T-helper 2 cell treated with Interferon-gamma antibody and Interleukin-4, amounts not matched to agents 5 μg/mL and 100 μg/mL, for 36 hours (primary cell): Measurements from ENCODE around the gene PIP5KL1.

Source experiments
- DNase-seq: peaks from one replicate; pipeline ENCODE4 v3.0.0; 2021; ENCODE audit warnings: low spot score
- H3K27ac Mint-ChIP-seq: one replicate; pipeline ENCODE4 v1.8.0; 2021; ENCODE audit warnings: mild to moderate bottlenecking, mixed read lengths
- H3K27me3 Mint-ChIP-seq: one replicate; pipeline ENCODE4 v1.8.0; 2021; ENCODE audit warnings: low read depth, mixed read lengths
- H3K36me3 Mint-ChIP-seq: one replicate; pipeline ENCODE4 v1.8.0; 2021; ENCODE audit warnings: low read depth, mixed read lengths
- H3K4me1 Mint-ChIP-seq: one replicate; pipeline ENCODE4 v1.8.0; 2021; ENCODE audit warnings: low read depth, mixed read lengths
- H3K4me3 Mint-ChIP-seq: one replicate; pipeline ENCODE4 v1.8.0; 2022; ENCODE audit warnings: mild to moderate bottlenecking, moderate library complexity, mixed read lengths
- H3K9me3 Mint-ChIP-seq: one replicate; pipeline ENCODE4 v1.8.0; 2021; ENCODE audit warnings: mixed read lengths

Gene PIP5KL1

DNA sequence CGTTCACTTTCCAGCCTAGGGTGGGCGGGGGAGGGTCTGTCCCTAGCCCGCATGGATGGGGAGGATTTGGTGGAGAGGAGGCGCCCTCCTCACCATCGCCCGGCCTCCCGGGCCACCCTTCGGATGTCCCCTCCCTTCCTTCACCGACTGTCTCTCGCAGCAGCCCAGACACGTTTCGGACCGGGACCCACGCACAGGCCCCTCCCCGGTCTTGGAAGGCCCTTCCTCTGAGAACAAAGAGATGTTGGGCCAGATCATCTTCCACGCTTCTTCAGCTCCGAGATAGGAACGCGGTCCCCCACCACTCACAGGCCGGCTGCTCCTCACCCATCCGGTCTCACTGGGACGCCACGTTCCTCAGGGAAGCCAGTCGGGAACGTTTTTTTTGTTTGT lies 7.7 kb upstream of the PIP5KL1 start:
- peak overlapping the region; percentile 59 for H3K27ac Mint-ChIP-seq
- no peak for DNase-seq
- H3K27me3 Mint-ChIP-seq = peaks cover 4% of the 10 kb centered on the region
- H3K9me3 Mint-ChIP-seq = no peaks in the 10 kb centered on the region
- H3K4me3 Mint-ChIP-seq = peak overlapping the region; percentile 65
- peaks cover 75% of the 10 kb centered on the region for H3K36me3 Mint-ChIP-seq
- peaks cover 43% of the 10 kb centered on the region for H3K4me1 Mint-ChIP-seq

DNA sequence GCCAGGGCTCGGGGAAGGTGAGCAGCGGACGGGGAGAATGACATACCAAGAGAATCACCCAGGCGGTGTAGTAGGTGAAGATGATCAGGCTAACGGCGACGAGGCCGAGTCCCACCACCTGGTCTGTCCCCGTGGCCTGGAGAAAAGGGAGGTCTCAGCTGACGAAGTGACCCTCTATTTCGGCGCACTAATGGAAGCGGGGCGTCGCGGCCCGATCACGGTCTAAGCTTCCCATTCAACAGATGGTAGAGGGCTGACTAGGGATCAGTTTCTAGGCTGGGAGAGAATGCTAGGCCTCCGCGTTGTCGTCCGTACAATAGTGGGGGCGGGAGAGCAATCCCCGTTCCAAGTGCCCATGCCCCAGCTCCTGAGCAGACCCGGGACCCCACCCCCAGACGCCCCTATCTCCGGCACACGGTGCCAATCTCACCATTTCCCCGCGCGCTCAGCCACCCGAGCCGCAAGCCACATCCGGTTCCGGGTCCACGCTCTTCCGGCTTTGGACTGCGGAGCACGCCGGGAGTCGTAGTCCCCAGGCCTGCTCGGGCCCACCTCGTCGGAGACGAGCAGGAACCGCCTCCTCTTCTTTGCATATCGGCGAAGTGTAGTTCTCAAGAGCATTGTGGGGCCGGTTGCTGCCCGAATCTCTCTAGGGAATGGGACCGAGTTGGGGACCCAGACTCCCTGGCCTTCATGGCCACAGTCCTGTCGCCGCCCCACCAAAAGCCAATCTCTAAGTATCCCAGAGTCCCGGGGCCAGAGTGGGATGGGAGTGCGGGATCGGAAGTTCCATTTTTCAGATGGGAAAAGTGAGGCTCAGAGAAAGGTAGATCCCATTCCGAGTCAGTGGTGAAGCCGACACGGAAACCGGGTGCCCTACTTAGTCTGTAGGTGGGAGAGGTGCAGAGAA lies 7.1 kb upstream of the PIP5KL1 start, which contains the start of gene DPM2:
Gene DPM2, minus strand, starts transcription at position 467 of the 910 bp plus-strand sequence. Its CDS starts 34 bp downstream, at position 433.
- H3K4me3 Mint-ChIP-seq = peak within 1 kb of the TSS; percentile 95
- H3K4me1 Mint-ChIP-seq = peaks cover 42% of the 10 kb centered on the region

DNA sequence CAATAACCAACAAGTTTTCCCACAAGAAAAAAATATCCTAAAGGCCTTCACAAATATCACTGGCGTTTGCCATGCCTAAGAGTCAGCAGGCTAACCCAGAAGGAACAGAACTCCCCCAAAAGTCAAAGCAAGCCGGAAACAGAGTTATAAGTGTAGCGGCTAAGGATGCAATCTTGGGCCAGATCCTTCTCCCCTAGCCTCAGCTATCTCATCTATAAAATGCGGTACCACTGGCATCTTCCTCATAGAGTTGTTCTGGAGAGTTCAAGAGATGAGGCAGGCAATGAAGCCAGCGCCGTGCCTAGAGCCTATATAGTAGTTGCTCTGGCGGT lies 6.4 kb upstream of the PIP5KL1 start:
- peak overlapping the region; percentile 96 for H3K27ac Mint-ChIP-seq
- H3K4me1 Mint-ChIP-seq = peaks cover 42% of the 10 kb centered on the region
- H3K4me3 Mint-ChIP-seq = peak overlapping the region; percentile 95
- no peaks in the 10 kb centered on the region for H3K9me3 Mint-ChIP-seq
- H3K27me3 Mint-ChIP-seq = peaks cover 4% of the 10 kb centered on the region
- peaks cover 68% of the 10 kb centered on the region for H3K36me3 Mint-ChIP-seq
- no peak for DNase-seq

More for the DNA sequence above, 7.1 kb upstream of the PIP5KL1 start, which contains the start of gene DPM2:
- Mint-ChIP-seq H3K36me3 (peaks cover 74% of the 10 kb centered on the region), H3K27ac (peak within 1 kb of the TSS; percentile 96), H3K27me3 (peaks cover 4% of the 10 kb centered on the region), H3K9me3 (no peaks in the 10 kb centered on the region)
- peak; percentile 86 for DNase-seq

DNA sequence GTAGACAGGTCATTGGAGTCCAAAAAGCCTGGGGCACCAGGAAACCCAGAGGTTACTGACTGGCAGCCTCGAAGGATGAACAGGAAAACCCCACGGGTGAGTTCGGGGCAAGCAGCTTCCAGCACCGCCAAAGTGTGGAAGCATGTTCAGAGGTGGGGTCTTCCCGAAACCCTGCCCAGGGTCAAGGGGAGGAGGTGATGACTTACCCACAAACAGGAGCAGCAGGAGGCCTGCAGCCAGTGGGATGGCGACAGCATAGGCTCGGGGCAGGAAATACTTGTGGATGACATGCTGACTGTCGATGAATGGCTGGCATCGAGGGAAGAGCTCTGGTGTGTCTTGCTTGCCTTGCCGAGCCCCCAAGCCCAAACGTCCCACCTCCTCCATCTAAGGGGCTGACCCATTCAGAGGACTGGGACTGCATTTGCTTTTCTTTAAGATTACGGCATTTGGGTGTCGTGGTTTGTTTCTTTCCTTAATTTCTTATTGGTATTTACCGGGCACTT lies 5.8 kb upstream of the PIP5KL1 start:
- H3K27ac Mint-ChIP-seq = peak overlapping the region; percentile 87
- H3K4me3 Mint-ChIP-seq = peak overlapping the region; percentile 95
- DNase-seq = no peak
- no peaks in the 10 kb centered on the region for H3K9me3 Mint-ChIP-seq
- H3K4me1 Mint-ChIP-seq = peaks cover 44% of the 10 kb centered on the region
- H3K36me3 Mint-ChIP-seq = peaks cover 62% of the 10 kb centered on the region
- H3K27me3 Mint-ChIP-seq = peaks cover 4% of the 10 kb centered on the region

DNA sequence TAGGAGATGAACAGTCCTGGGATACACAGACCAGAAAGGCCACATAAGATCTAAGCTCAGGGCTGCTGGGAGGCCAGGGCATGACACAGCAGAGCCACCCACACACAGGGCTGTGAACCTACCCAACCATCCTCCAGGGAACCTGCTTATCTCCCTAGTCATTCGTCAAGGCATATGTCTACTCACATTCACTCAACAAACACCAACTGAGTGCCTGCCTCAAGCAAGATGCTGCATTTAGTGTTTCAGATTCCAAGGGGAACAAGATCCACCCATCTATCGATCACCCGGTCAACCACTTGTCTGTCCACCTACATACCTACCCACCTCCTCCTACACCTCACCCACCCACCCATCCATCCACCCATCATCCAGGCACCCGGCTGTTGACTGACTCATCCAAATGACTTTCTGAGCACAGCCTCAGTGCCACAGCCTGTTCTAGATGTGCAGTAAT lies 5.2 kb upstream of the PIP5KL1 start:
- peaks cover 49% of the 10 kb centered on the region for H3K4me1 Mint-ChIP-seq
- H3K27ac Mint-ChIP-seq = peak overlapping the region; percentile 87
- H3K9me3 Mint-ChIP-seq = no peaks in the 10 kb centered on the region
- H3K36me3 Mint-ChIP-seq = peaks cover 56% of the 10 kb centered on the region
- H3K27me3 Mint-ChIP-seq = peaks cover 4% of the 10 kb centered on the region
- peak overlapping the region; percentile 95 for H3K4me3 Mint-ChIP-seq
- peak; percentile 50 for DNase-seq

DNA sequence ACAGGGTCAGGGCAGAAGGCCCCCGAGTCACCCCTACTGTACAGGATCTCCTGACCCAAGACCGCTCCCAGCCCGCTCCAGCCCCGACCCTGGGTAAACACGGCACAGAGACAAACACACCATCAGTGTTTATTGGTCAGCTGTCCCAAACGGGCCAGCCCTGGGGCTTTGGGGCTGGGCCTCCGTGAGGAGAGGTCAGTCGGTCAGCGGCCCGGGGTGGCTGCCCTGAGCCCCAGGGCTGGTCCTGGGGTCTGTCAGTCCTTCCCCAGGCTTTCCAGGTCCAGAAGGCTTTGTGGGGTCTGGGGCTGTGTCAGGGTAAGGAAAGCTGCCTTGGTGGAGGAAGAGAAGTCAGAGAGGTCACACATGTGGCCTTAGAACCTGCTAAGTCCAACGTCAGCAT lies 4.4 kb upstream of the PIP5KL1 start:
- peaks cover 47% of the 10 kb centered on the region for H3K4me1 Mint-ChIP-seq
- peak overlapping the region; percentile 18 for H3K27ac Mint-ChIP-seq
- no peaks in the 10 kb centered on the region for H3K9me3 Mint-ChIP-seq
- H3K4me3 Mint-ChIP-seq = peak overlapping the region; percentile 21
- peaks cover 5% of the 10 kb centered on the region for H3K27me3 Mint-ChIP-seq
- H3K36me3 Mint-ChIP-seq = peaks cover 47% of the 10 kb centered on the region
- DNase-seq = no peak

DNA sequence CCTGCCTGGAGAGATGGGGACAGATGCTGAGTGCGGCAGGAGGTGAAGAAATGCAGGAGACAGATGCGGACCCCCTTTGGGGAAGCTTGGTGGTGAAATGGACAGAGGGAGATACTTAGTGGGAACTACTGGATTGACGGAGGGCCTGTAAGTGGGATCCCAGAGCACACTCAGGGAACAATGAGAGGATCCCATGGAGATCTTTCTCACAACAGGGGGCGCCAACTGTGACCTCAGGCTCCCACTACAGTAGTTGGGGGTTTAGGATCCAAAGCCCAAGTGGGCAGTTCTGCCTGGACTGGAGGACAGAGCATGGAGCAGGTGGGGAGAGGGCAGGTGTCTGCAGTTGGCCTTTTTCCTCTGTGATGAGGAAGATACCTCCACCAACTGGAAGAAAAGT lies 3.7 kb upstream of the PIP5KL1 start:
- H3K4me1 Mint-ChIP-seq = peaks cover 49% of the 10 kb centered on the region
- H3K27me3 Mint-ChIP-seq = peaks cover 11% of the 10 kb centered on the region
- no peaks in the 10 kb centered on the region for H3K9me3 Mint-ChIP-seq
- H3K27ac Mint-ChIP-seq = no peak overlapping the region
- H3K4me3 Mint-ChIP-seq = peak overlapping the region; percentile 26
- peaks cover 46% of the 10 kb centered on the region for H3K36me3 Mint-ChIP-seq
- DNase-seq = no peak

DNA sequence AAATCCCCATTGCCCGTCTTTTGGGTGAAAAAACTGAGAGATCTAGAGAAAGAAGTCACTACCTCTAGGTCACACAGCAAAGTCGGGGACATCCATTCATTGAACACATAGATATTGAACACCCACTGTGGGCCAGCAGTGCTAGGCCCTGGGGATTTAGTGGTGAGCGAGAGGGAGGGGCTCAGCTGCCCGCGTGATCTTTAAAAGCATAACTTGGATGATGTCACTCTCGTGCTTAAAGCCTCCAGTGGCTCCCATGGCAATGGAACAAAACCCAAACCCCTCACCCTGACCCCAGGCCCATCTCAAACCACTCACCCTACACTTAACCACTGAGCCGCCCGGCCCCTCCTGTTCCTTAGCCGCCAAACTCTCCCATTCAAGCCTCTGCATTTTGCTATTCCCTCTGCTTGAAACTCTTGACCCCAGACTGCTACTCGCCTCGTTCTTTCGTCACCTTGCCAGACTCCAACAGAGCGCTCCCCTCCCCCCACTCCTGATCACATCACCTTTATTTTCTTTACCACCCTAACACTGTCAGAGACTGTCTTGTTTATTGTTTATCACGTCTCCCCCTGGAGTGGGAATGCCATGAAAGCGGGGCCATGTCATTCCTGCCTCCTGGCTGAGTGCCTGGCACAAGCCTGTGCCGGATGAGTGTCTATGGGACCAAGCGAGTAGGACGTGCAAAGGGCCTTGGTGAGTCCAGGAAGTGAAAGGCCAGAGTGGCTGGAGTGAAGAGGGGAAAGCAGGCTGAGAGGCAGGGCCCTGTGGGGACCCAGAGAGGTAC lies 710 bp upstream of the PIP5KL1 start:
- H3K9me3 Mint-ChIP-seq = no peaks in the 10 kb centered on the region
- peak overlapping the region; percentile 32 for H3K27ac Mint-ChIP-seq
- no peak for DNase-seq
- peaks cover 24% of the 10 kb centered on the region for H3K36me3 Mint-ChIP-seq
- H3K4me1 Mint-ChIP-seq = peaks cover 36% of the 10 kb centered on the region
- H3K4me3 Mint-ChIP-seq = peak overlapping the region; percentile 69
- peaks cover 14% of the 10 kb centered on the region for H3K27me3 Mint-ChIP-seq

DNA sequence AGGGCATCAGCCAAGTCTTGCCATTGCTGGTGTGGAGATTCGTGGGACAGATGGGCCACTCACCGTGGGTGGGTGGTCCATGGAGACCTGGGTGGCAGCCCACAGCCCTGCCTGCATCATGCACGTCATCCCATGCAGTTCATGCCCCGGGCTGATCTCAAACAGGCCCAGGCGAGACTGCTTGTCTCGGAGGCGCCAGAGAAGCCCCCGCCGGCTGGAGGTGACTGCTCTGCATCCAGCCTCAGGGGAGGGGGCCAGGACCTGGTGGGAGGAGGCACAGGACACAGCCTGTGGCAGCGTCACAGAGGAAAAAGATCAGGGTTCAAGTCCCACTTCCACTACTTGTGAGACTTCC lies 975 bp downstream of the PIP5KL1 start:
- H3K4me1 Mint-ChIP-seq = peaks cover 25% of the 10 kb centered on the region
- H3K36me3 Mint-ChIP-seq = peaks cover 13% of the 10 kb centered on the region
- no peak for DNase-seq
- no peaks in the 10 kb centered on the region for H3K9me3 Mint-ChIP-seq
- H3K27ac Mint-ChIP-seq = no peak overlapping the region
- peak overlapping the region; percentile 69 for H3K4me3 Mint-ChIP-seq
- peaks cover 27% of the 10 kb centered on the region for H3K27me3 Mint-ChIP-seq

DNA sequence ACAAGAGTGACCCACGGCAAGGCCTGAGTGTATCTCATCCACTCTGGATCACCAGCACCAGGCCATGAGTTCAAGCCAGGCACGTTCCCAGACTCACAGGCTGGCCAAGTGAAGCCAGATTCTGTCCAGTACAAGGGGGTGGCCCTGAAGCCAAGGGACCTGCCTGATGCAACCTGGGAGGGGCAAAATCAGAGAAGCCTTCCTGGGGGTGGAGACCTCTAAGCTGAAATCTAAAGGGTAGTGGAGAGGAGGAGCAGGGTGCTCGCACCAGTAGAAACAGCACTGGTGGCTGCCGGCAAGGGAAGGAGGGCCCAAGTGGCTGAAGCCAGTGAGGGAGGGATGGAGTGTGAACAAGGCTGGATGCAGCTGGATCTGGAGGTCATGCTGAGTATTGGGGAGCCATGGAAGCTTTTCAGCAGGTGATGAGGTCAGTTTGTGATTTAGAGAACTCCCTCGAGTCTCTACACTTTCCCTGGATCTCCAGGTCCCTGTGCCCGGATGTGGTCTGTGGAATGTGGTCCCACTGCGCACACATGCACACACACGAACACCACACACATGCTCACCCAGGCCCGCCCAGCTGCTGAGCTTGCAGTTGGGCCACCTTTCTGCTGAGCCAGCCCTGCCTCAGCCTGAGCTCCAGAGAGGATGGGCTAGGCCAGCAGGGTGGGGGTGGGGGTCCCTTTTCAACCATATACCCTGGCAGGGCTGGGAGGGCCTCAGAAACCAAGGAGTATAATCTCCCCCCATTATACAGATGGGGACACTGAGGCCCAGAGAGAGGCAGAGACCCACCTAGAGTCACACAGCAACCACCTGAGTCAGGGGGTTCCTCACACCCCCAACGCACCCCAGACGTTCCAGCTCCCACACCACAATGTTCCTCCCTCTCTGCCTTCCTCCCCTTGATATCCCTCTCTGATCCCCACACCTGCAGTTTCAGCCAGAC lies 1.6 kb downstream of the PIP5KL1 start:
- no peak for DNase-seq
- peak overlapping the region; percentile 13 for H3K27ac Mint-ChIP-seq
- no peaks in the 10 kb centered on the region for H3K9me3 Mint-ChIP-seq
- peaks cover 27% of the 10 kb centered on the region for H3K27me3 Mint-ChIP-seq
- peaks cover 9% of the 10 kb centered on the region for H3K36me3 Mint-ChIP-seq
- H3K4me3 Mint-ChIP-seq = peak overlapping the region; percentile 69
- peaks cover 20% of the 10 kb centered on the region for H3K4me1 Mint-ChIP-seq

DNA sequence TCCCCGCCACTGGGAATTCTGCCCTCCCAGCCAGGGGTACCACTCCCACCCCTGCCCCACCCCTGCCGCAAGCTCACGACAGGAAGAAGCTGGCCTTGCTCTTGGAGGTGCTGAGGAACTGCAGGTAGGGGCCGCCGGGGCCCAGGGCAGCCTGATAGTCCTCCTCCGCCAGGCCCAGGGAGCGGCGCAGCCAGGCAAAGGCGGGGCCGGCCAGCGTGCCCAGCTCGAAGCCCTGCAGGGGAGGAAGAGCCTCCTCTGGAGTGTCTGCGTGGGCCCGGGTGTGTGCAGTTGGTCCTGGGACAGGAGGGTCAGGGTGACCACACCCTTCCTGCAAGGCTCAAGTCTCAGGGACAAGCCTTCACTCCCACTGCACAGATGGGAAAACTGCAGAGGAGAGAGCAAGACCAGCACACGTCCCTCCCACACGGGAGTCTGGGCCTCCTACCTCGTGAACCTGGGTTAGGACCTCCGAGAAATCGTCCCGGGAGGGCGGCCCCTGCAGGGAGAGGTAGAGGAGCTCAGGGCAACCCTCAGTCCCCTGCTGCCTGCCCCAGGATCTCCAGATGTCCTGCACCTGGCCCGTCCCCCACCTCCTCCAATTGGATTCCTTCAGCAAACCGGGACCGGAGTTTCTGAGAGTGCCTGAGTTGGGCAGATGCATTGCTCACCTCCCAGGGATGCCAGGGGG lies 2.4 kb downstream of the PIP5KL1 start:
- H3K27ac Mint-ChIP-seq = no peak overlapping the region
- H3K36me3 Mint-ChIP-seq = peaks cover 4% of the 10 kb centered on the region
- peaks cover 20% of the 10 kb centered on the region for H3K4me1 Mint-ChIP-seq
- no peak for DNase-seq
- no peaks in the 10 kb centered on the region for H3K9me3 Mint-ChIP-seq
- peaks cover 32% of the 10 kb centered on the region for H3K27me3 Mint-ChIP-seq
- H3K4me3 Mint-ChIP-seq = peak overlapping the region; percentile 47

DNA sequence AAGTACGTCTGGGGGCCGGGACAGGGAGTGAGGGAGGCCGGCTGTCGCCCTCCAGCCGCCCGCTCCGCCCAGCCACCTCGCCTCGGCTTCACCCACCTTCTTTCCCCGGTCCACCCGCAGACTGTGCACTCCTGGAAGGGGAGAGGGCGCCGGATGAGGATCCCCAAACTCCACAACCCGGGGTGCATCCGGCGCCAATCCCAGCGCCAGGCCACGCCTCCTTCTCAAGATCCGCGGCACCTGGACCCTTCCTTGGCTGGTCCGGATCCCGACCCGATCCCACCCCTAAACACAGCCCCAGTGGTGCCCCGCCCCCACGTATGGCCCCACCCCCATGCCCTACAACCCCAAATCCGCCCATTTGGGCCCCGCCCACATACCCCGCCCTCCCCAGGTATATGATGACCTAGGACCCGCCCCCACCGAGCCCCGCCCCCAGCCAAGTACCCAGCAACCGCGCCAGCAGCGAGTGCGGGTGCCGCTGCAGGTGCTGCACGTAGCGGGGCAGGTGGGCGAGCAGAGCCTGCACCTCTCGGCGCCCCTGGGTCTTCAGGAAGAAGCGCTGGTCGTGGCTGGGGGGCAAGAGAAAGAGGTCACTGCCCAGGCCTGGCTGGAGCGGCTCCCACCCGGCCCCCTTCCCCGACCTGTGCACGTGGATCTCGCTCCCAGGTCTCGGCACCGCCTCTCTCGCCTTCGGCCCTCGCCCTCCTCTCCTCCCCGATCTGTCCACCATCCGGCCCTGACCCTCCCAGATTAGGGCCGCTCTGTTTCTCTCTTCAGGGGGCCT lies 3.2 kb downstream of the PIP5KL1 start:
- peaks cover 18% of the 10 kb centered on the region for H3K4me1 Mint-ChIP-seq
- no peak for DNase-seq
- no peak overlapping the region for H3K27ac Mint-ChIP-seq
- peaks cover 36% of the 10 kb centered on the region for H3K27me3 Mint-ChIP-seq
- H3K36me3 Mint-ChIP-seq = no peaks in the 10 kb centered on the region
- no peaks in the 10 kb centered on the region for H3K9me3 Mint-ChIP-seq
- peak overlapping the region; percentile 63 for H3K4me3 Mint-ChIP-seq
